IPS DF 4.7 (cell line): ENCODE measurements around the gene FOXL2NB.

Experiments used
- DNase-seq: peaks from one replicate; pipeline ENCODE4 v3.0.0-alpha.2; 2013; ENCODE audit warnings: low spot score; ENCODE audit errors: extremely low read depth

The FOXL2NB gene

DNA sequence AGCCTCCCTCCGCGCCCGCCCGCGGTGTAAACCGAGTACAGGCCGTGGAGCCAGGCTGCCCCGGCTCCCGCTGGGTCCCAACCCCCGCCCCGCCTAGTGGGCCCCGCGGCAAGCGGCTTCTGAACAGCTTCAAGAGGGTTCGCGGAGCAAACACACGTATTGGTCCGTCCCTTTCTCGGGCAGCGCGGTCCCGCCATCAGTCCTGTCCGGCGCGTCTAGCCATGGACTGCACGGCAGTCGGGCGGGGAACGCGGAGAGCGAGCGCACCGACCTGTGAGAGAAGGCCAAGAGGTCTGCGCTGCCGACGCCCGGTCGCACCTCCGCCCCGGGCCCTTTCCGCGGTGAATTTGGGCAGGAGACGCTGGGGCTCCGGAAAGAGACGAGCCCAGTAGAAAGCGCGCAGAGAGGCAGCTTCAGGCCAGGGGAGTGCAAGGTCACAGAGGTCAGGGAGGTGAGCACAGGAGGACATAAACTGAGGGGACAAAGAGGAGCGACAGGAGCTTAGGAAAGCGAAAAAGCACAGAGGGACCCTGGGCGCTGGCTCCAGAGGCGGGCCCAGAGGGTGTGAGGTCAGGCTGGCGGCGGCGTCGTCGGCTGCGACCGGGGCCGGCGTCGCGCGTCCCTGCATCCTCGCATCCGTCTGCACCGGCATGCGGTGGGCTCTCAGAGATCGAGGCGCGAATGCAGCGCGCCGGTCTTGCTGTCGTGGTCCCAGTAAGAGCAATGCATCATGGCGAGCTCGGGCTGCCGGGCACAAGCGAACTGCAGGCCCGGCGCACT, 1.9 kb upstream of the FOXL2NB start:
- no peak for DNase-seq

DNA sequence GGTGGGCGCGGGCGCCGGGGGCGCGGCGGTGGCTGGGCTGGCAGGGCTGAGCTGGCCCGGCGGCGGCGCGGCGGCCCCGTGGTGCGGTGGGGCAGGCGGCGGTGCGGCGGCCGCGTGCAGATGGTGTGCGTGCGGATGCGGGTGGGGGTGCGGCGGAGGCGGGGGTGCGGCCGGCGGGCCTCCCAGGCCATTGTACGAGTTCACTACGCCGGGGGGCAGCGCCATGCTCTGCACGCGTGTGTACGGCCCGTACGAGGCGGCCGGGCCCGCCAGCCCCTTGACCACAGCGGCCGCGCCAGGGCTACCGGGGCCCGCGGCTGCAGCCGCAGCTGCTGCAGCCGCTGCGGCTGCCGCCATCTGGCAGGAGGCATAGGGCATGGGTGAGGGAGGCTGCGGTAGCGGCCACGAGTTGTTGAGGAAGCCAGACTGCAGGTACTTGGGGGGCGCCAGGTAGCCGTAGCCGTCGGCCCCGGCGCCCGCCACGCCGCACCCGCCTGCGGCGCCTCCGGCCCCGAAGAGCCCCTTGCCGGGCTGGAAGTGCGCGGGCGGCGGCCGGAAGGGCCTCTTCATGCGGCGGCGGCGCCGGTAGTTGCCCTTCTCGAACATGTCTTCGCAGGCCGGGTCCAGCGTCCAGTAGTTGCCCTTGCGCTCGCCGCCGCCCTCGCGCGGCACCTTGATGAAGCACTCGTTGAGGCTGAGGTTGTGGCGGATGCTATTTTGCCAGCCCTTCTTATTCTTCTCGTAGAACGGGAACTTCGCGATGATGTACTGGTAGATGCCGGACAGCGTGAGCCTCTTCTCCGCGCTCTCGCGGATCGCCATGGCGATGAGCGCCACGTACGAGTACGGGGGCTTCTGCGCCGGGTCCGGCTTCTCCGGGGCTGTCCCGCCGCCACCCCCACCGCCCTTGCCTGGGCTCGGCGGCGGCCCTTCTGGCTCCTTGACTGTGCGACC, 1.0 kb upstream of the FOXL2NB start:
- DNase-seq, result no peak

- DNase-seq, result no peak
Measured at GRCh38 chr3:138947495-138948121, 591 bp downstream of the FOXL2NB start.

GRCh38 chr3:138948371-138949001, 1.5 kb downstream of the FOXL2NB start:
- no peak for DNase-seq

DNA sequence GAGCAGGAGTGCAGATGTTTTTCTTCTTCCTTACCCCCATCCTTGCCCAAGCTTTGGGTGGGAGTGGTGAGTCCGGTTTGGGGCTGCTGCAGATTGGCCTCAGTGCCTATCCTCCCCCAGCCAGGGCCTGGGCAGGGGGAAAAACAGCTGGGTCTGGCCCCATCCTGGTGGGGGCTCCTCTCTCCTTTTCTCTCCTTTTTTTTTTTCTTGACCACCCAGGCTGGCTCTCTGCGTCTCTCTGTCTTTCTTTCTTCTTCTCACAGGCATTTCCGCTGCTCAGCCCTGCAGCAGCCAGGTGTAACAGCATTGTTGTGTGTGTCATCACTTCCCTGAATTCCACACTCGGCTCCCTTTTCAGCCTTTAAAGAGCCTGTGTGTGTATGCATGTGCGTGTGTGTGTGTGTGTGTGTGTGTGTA, 2.0 kb downstream of the FOXL2NB start:
- DNase-seq, result no peak

- no peak for DNase-seq
Measured at GRCh38 chr3:138949445-138950005, 2.5 kb downstream of the FOXL2NB start.

DNA sequence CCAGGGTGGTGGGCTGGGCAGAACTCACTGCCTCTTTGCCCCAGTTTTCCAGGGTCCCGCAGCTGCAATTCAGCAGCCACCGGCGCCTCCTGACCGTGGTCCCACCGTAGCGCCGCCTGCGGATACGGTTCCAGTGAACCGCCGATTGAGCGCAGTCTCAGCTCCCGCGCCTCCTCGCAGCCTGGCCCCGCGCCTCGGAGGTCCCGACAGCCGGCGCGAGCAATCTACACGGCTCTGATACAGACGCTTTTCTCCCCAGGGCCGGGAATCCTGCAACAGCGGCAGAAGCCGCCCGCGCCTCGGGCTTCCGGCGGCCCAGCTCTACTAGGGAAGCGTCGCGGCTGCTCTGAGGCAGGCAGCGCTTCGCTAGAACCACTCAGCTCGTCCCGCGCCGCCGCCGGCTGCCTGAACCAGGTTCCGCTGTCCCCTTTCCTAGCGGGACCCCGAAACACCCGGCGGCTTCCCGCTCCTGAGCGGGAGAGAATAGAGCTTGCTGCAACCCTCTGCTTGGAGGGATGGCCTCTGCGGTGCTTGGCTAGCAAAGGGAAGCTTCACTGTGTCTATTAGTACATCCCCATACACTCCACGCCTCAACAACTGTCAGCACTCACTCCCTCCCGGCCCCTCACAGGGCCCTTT, 3.1 kb downstream of the FOXL2NB start:
- DNase-seq, result no peak

GRCh38 chr3:138950701-138951100, 3.7 kb downstream of the FOXL2NB start:
- no peak for DNase-seq

- DNase-seq, result no peak
Measured at GRCh38 chr3:138960417-138960852, 13.4 kb downstream of the FOXL2NB start.

DNA sequence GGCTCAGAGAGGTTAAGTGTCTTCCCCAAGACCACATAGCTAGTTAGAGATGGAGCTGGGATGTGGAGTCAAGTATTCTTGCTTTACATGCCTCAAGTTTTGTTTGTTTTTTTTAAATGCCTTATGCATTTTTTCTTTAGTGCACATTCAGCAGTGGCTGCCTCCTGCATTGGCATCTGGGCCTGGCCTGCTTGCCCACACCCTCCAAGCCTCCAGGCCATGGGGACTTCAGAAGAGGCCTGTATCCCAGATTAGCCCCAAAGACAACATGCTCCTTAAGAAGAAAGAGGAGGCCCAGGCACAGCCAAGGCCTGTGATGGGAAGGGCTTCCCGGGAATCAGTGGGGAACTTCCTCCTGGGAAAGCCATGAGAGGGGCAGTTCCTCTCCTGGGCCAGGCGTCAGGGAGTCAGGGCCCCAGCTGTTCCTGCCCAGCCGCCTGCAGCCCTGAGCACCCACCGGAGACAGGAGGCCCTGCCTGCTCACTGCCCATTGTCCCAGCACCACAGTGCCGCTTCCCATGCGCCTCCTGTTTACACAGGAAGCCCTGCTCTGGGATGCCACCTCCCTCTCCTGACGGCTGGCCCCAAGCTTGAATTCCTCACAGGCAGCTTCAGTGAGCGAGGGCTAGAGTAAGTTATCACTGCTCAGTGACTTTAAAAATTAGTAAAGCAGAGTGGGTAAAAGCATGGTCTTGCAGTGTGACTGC, 16.0 kb downstream of the FOXL2NB start:
- DNase-seq, result no peak

DNA sequence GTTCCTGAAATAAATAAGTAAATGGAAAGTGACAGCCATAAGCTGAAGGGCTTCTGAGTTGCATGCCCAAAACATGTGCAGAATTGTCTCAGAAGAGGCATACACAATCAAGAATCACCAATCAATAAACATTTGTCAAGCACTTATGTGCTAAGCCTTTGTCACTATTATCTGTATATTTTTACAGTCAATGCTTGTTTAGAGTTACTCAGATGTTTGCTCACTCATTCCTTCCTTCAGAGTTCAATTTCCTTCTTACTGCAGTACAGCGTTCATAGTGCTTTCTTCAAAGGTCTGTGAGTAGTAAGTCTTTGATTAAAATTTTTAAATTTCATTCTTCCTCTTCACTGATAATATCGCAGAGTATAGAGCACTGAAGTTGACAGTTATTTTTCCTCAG, 17.2 kb downstream of the FOXL2NB start:
- DNase-seq, result no peak

DNA sequence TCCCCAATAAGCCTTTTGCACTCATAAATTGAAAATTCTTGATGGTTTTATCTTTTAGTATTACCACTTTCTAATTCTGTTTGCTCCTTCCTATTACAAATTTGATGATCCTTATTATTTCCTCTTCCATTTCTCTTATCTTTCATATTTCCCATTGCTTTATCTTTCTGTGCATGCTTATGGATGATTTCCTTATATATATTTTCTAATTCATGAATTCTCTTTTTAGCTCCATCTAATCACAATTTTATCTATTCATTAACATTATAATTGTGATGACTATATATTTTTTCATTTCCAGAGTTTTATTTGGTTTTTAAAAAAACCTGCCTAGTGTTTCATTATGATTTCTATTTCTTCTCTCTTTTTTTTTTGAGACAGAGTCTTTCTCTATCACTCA, 17.9 kb downstream of the FOXL2NB start:
- no peak for DNase-seq

DNA sequence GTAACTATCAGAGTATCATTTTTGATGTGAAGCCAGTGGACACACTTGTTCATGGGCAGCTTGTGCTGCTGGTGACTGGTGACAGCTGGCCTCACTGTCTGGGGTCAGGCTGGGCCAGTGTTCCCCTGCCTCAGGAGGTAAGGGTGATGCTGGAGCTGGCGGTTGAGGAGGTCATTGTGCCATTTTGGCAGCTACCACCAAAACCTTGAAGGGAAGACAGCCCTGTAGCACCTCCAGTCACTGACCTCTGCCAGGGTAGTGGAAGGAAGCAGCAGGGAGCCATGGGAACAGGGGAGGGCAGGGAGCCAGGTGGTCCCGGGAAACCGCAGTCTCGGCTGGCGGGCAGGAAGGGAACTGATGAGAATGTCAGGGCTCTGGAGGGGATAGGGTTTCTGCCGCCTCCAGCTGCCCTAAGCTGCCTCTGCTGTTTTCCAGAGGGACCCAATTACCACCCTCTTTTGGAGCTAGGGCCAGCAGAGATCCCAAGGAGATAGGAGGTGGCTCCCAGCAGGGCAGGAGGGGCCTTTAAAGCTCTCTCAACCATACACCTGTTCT, 24.8 kb downstream of the FOXL2NB start:
- DNase-seq, result no peak

DNA sequence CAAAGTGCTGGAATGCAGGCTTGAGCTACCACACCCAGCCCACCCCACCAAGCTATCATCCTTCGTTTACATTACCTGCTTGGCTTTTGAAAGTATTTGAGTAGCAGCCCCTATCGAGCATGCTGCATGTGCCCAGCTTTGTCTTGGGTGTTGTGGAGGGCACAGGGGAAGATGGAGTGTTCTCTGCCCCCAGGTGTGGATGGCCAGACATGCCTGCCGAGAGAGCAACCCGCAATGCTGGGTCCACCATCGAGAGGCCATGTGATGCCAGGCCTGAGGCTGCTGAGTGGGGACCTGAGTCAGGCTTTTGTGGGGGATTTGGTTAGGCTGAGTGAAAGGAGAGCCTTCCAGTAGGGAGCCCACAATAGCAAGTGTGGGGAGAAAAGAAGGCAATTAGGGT, 25.9 kb downstream of the FOXL2NB start:
- DNase-seq, result no peak

- DNase-seq, result no peak
Measured at GRCh38 chr3:138974462-138974861, 27.4 kb downstream of the FOXL2NB start.

GRCh38 chr3:138975351-138975750, 28.3 kb downstream of the FOXL2NB start:
- DNase-seq, result no peak

DNA sequence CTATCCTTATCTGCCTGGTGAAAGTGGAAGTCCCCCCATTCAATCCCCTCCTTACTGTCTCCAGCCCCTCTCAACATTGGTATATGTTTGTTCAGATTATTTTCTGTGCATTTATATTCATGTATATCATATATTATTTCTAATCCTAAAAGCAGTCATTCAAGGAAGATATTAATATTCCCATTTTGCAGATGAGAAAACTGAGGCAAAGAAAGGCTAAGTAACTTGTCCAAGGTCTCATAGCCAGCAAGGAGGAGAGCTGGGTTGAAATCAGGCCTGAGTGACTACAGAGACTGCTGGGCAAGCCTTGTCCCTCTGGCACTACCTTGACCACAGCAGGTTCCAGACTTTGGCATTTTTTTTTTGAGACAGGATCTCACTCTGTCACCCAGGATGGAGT, 29.0 kb downstream of the FOXL2NB start:
- DNase-seq, result no peak

- DNase-seq, result no peak
Measured at GRCh38 chr3:138984816-138985215, 37.8 kb downstream of the FOXL2NB start.

DNA sequence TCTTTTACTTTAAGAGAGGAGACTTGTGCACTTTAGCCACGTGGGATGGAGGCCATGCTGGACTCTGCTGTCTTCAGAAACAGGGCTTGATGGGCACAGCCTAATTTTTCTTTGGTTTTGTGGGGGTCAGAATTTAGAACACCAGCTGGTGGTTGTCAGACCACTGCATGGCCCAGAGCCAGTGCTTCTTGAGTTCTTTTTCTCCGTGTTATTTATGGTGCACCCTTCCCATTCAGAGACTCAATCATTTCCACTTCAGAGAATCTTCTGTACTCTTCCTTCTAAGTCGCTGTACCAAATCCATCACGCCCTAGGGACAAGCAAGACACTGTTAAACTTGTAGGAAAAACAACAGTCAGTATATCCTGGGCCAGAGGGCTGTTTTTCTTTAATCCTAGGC, 38.9 kb downstream of the FOXL2NB start:
- DNase-seq, result no peak

DNA sequence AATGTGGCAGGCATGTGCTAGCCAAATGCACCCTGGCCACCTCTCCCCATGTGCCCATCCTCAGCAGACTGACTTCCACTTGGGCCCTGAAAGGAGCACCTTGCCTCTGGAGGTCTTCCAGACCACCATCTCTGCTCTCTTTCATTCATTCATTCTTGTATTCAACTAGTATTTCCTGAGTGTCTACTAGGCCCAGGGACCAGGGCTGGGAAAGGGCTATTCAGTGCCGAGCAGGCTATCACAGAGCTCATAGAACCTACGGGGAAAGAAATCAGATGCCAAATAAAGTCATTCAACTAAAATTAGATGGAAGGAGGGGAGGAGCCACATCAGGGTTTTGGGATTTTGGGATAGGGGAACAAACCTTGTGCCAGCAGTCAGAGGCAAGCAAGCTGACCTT, 40.2 kb downstream of the FOXL2NB start:
- no peak for DNase-seq
